Measurements from ENCODE around the gene GIT2. TPM values are rescaled to one million over a fixed set of nuclear protein-coding genes. Genes with fewer than 3 reads are reported as not detected.

The GIT2 gene
- total and polyA plus RNA-seq, 2 experiments from 2014 or later: 26.4 to 42.1 TPM

DNA sequence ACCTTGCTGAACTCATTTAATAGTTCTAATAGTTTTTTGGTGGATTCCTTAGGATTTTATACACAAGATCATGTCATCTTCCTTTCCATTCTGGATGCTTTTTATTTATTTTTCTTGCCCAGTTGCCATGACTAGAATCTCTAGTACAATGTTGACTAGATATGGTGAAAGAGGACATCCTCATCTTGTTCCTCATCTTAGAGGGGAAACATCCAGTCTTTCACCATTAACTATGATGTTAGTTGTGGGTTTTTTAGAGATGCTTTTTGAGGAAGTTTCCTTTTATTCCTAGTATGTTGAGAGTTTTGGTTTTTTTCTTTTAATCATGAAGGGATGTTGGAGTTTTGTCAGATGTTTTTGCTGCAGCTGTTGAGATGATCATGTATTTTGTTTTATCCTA lies 11.7 kb upstream of the GIT2 start:
- H3K79me2 ChIP-seq (ENCODE audit: insufficient read depth): peaks cover 100% of the 10 kb centered on the region
- no peak for TF ChIP-seq EZH2phosphoT487 (IDR thresholded peaks at IDR 0.05; ENCODE audit: insufficient read depth, low read depth)
- TF ChIP-seq EZH2 (IDR thresholded peaks at IDR 0.05; ENCODE audit: insufficient read depth, poor library complexity, severe bottlenecking): no peak
- H3K4me3 ChIP-seq: no peak overlapping the region
- no peak overlapping the region for H3K9ac ChIP-seq
- peaks cover 8% of the 10 kb centered on the region; the same call in 1 of the 2 replicates for H4K20me1 ChIP-seq (ENCODE audit: insufficient read depth)
- peaks cover 37% of the 10 kb centered on the region for H3F3A ChIP-seq (ENCODE audit: insufficient read depth)
- DNase-seq: no peak
- H3K27ac ChIP-seq: no peak overlapping the region
- peaks cover 29% of the 10 kb centered on the region for H3K36me3 ChIP-seq (ENCODE audit: low read depth)
- H2AFZ ChIP-seq: no peak overlapping the region
- H3K4me1 ChIP-seq (ENCODE audit: insufficient read depth): peaks cover 19% of the 10 kb centered on the region
- in situ Hi-C loops (cut with MboI): no loop called here
- no peaks in the 10 kb centered on the region for H3K9me2 ChIP-seq (ENCODE audit: insufficient read depth)
- no peaks in the 10 kb centered on the region for H3K9me3 ChIP-seq (ENCODE audit: low read depth)
- H3K27me3 ChIP-seq (replicated peaks; ENCODE audit: insufficient read depth): no peaks in the 10 kb centered on the region
- H3K4me2 ChIP-seq (ENCODE audit: unreplicated experiment): no peak overlapping the region

- H3K79me2 ChIP-seq (ENCODE audit: insufficient read depth): peaks cover 85% of the 10 kb centered on the region
Observed at GRCh38 chr12:110006115-110006514, 9.9 kb upstream of the GIT2 start.

DNA sequence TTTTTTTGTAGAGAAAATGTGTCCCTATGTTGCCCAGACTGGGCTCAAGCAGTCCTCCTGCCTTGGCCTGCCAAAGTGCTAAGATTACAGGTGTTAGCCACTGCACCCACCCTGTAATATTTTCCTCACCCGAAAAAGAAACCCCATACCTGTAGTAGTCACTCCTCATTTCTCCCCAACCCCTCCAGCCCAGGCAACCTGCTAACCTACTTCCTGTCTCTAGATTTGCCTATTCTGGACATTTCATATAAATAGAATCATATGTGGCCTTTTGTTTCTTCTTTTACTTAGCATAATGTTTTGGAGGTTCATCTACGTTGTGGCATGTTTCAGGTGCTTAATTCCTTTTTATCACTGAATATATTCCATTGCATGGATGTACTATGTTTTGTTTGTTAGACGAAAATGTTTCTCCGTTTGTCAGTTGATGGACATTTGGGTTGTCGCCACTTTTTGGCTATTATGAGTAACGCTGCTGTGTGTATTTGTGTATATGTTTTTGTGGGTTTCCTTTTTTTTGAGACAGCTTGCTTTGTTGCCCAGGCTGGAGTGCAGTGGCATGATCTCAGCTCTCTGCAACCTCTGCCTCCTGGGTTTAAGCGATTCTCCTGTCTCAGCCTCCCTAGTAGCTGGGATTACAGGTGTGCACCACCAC lies 9.3 kb upstream of the GIT2 start:
- DNase-seq: no peak
- in situ Hi-C loops (cut with MboI): no loop called here
- peaks cover 18% of the 10 kb centered on the region for H3K36me3 ChIP-seq (ENCODE audit: low read depth)
- H3K4me3 ChIP-seq: no peak overlapping the region
- no peak overlapping the region for H3K9ac ChIP-seq
- 95 to 98% methylated on average over 7 of the region's 7 CpGs for WGBS, 2 experiments (ENCODE audit: low coverage in 1 of 2, low lambda C conversion rate in 2 of 2, missing lambda C conversion rate in 2 of 2)
- peaks cover 85% of the 10 kb centered on the region for H3K79me2 ChIP-seq (ENCODE audit: insufficient read depth)
- peaks cover 59% of the 10 kb centered on the region for H3F3A ChIP-seq (ENCODE audit: insufficient read depth)
- no peak overlapping the region for H2AFZ ChIP-seq
- no peaks in the 10 kb centered on the region for H3K9me2 ChIP-seq (ENCODE audit: insufficient read depth)
- no peaks in the 10 kb centered on the region for H3K9me3 ChIP-seq (ENCODE audit: low read depth)
- no peak overlapping the region for H3K27ac ChIP-seq
- TF ChIP-seq EZH2 (IDR thresholded peaks at IDR 0.05; ENCODE audit: insufficient read depth, poor library complexity, severe bottlenecking) (no peak), EZH2phosphoT487 (IDR thresholded peaks at IDR 0.05; ENCODE audit: insufficient read depth, low read depth) (no peak)
- peaks cover 8% of the 10 kb centered on the region; the same call in 1 of the 2 replicates for H4K20me1 ChIP-seq (ENCODE audit: insufficient read depth)
- H3K4me2 ChIP-seq (ENCODE audit: unreplicated experiment): no peak overlapping the region
- no peaks in the 10 kb centered on the region for H3K27me3 ChIP-seq (replicated peaks; ENCODE audit: insufficient read depth)
- peaks cover 27% of the 10 kb centered on the region for H3K4me1 ChIP-seq (ENCODE audit: insufficient read depth)

More at GRCh38 chr12:110006115-110006514, 9.9 kb upstream of the GIT2 start:
- Histone ChIP-seq H2AFZ (no peak overlapping the region), H3K9ac (no peak overlapping the region), H3K9me2 (ENCODE audit: insufficient read depth) (no peaks in the 10 kb centered on the region), H4K20me1 (ENCODE audit: insufficient read depth) (peaks cover 8% of the 10 kb centered on the region; the same call in 1 of the 2 replicates), H3K27ac (no peak overlapping the region), H3F3A (ENCODE audit: insufficient read depth) (peaks cover 53% of the 10 kb centered on the region), H3K4me3 (no peak overlapping the region), H3K27me3 (replicated peaks; ENCODE audit: insufficient read depth) (no peaks in the 10 kb centered on the region), H3K36me3 (ENCODE audit: low read depth) (peaks cover 18% of the 10 kb centered on the region), H3K4me1 (ENCODE audit: insufficient read depth) (peaks cover 25% of the 10 kb centered on the region), H3K9me3 (ENCODE audit: low read depth) (no peaks in the 10 kb centered on the region), H3K4me2 (ENCODE audit: unreplicated experiment) (no peak overlapping the region)
- TF ChIP-seq EZH2phosphoT487 (IDR thresholded peaks at IDR 0.05; ENCODE audit: insufficient read depth, low read depth): no peak
- TF ChIP-seq EZH2 (IDR thresholded peaks at IDR 0.05; ENCODE audit: insufficient read depth, poor library complexity, severe bottlenecking): no peak
- in situ Hi-C loops (cut with MboI): no loop called here
- 96 to 97% methylated on average over 4 of the region's 4 CpGs for WGBS, 2 experiments (ENCODE audit: low coverage in 1 of 2, low lambda C conversion rate in 2 of 2, missing lambda C conversion rate in 2 of 2)
- no peak for DNase-seq

DNA sequence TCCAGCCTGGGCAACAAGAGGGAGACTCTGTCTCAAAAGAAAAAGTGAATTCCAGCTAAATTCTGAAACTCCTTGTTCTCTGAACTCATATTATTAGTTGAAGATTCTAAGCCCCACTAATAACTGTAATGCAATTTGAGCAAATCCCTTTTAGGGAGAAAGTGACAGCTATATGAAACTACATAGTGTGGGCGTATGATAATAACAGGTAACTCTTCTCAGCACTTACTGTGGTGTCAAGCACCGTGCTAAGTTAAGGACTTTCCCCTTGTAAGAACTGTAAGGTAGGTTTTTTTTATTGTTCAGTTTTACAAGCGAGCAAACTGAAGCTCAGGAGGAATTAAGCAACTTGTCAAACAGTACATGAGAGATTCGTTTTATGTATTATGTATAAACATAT lies 8.4 kb upstream of the GIT2 start:
- no peak for DNase-seq
- Histone ChIP-seq H3K36me3 (ENCODE audit: low read depth) (peaks cover 18% of the 10 kb centered on the region), H3K4me1 (ENCODE audit: insufficient read depth) (peaks cover 27% of the 10 kb centered on the region), H3K4me3 (no peak overlapping the region), H4K20me1 (ENCODE audit: insufficient read depth) (0 out of 2 replicates have a peak, but pooled peaks cover 8% of the 10 kb centered on the region), H3F3A (ENCODE audit: insufficient read depth) (peaks cover 62% of the 10 kb centered on the region), H3K9me2 (ENCODE audit: insufficient read depth) (no peaks in the 10 kb centered on the region), H3K4me2 (ENCODE audit: unreplicated experiment) (no peak overlapping the region), H3K79me2 (ENCODE audit: insufficient read depth) (peaks cover 85% of the 10 kb centered on the region), H3K9ac (no peak overlapping the region), H3K27me3 (replicated peaks; ENCODE audit: insufficient read depth) (no peaks in the 10 kb centered on the region), H2AFZ (no peak overlapping the region), H3K9me3 (ENCODE audit: low read depth) (no peaks in the 10 kb centered on the region), H3K27ac (no peak overlapping the region)
- 84 to 87% methylated on average over 4 of the region's 4 CpGs for WGBS, 2 experiments (ENCODE audit: low coverage in 1 of 2, low lambda C conversion rate in 2 of 2, missing lambda C conversion rate in 2 of 2)
- TF ChIP-seq EZH2phosphoT487 (IDR thresholded peaks at IDR 0.05; ENCODE audit: insufficient read depth, low read depth): no peak
- no peak for TF ChIP-seq EZH2 (IDR thresholded peaks at IDR 0.05; ENCODE audit: insufficient read depth, poor library complexity, severe bottlenecking)
- in situ Hi-C loops (cut with MboI): no loop called here
